ENCODE measurements around the gene DCST1.

- TF ChIP-seq ATF3 (IDR thresholded peaks at IDR 0.05) (no peak), MAX (IDR thresholded peaks at IDR 0.05) (no peak), CTCF (IDR thresholded peaks at IDR 0.05 in 2 of 3, conservative IDR thresholded peaks at IDR 0.05 in 1 of 3; ENCODE audit: borderline replicate concordance in 1 of 3, insufficient read depth in 1 of 3, low read depth in 2 of 3, low read length in 2 of 3) (no peak), POLR2AphosphoS5 (IDR thresholded peaks at IDR 0.05; ENCODE audit: low read depth, low read length) (no peak), EZH2phosphoT487 (IDR thresholded peaks at IDR 0.05; ENCODE audit: borderline replicate concordance) (no peak), CEBPB (IDR thresholded peaks at IDR 0.05; ENCODE audit: low read depth) (no peak), ZNF274 (IDR thresholded peaks at IDR 0.05; ENCODE audit: low read depth, low read length) (no peak), JUND (IDR thresholded peaks at IDR 0.05) (no peak), EZH2 (IDR thresholded peaks at IDR 0.05) (no peak), YY1 (IDR thresholded peaks at IDR 0.05; ENCODE audit: extremely low read depth, insufficient replicate concordance, low read depth, low read length) (no peak)
Observed at GRCh38 chr1:155077758-155078445, 44.3 kb downstream of the DCST1 start.
